ENCODE results near the gene STXBP6.

GRCh38 chr14:24937300-24937699, 112.6 kb downstream of the STXBP6 start:
- TF ChIP-seq, protein P1, sequence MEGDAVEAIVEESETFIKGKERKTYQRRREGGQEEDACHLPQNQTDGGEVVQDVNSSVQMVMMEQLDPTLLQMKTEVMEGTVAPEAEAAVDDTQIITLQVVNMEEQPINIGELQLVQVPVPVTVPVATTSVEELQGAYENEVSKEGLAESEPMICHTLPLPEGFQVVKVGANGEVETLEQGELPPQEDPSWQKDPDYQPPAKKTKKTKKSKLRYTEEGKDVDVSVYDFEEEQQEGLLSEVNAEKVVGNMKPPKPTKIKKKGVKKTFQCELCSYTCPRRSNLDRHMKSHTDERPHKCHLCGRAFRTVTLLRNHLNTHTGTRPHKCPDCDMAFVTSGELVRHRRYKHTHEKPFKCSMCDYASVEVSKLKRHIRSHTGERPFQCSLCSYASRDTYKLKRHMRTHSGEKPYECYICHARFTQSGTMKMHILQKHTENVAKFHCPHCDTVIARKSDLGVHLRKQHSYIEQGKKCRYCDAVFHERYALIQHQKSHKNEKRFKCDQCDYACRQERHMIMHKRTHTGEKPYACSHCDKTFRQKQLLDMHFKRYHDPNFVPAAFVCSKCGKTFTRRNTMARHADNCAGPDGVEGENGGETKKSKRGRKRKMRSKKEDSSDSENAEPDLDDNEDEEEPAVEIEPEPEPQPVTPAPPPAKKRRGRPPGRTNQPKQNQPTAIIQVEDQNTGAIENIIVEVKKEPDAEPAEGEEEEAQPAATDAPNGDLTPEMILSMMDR (IDR thresholded peaks at IDR 0.05): no peak
- no peak for TF ChIP-seq POLR2A (IDR thresholded peaks at IDR 0.05)
